GM23338 (cell line): ENCODE results near the gene MEGF11. TPM values are rescaled to one million over a fixed set of nuclear protein-coding genes. Genes with fewer than 3 reads are reported as not detected.

ENCODE experiments used
- ATAC-seq: fragments of 200-7000 bp; cut with Tn5 transposase; 3 replicates; pipeline ENCODE4 v1.9.1; 2020
- DNase-seq: peaks from one replicate; pipeline ENCODE4 v3.0.0-alpha.2; 2015; ENCODE audit warnings: low spot score
- H2AFZ ChIP-seq: fragments of 200-600 bp; sonication (generic); 2 replicates; pipeline ENCODE4 v1.8.0; 2016; ENCODE audit warnings: antibody characterized with exemption, mild to moderate bottlenecking, moderate library complexity
- H3F3A ChIP-seq: fragments of 200-600 bp; sonication (generic); replicated peaks from 2 replicates; pipeline ENCODE4 v1.8.0; 2017; ENCODE audit warnings: antibody characterized with exemption, mixed run types, low read depth
- H3K27ac ChIP-seq: fragments of 200-600 bp; sonication (generic); 2 replicates; pipeline ENCODE4 v1.6.1; 2016; ENCODE audit warnings: low read depth
- H3K27me3 ChIP-seq: fragments of 200-600 bp; sonication (generic); 2 replicates; pipeline ENCODE4 v1.8.0; 2016; ENCODE audit warnings: mild to moderate bottlenecking, mixed run types, moderate library complexity; ENCODE audit not compliant: insufficient read depth
- H3K36me3 ChIP-seq: fragments of 200-600 bp; sonication (generic); 2 replicates; pipeline ENCODE4 v1.8.0; 2016; ENCODE audit warnings: mild to moderate bottlenecking; ENCODE audit not compliant: insufficient read depth
- H3K4me1 ChIP-seq: fragments of 200-600 bp; sonication (generic); 2 replicates; pipeline ENCODE4 v1.8.0; 2016; ENCODE audit warnings: mild to moderate bottlenecking, moderate library complexity; ENCODE audit not compliant: insufficient read depth
- H3K4me2 ChIP-seq: fragments of 200-600 bp; sonication (generic); 2 replicates; pipeline ENCODE4 v1.7.1; 2017; ENCODE audit warnings: mixed run types
- H3K4me3 ChIP-seq: fragments of 200-600 bp; sonication (generic); 2 replicates; pipeline ENCODE4 v1.6.1; 2016; ENCODE audit warnings: mixed run types
- H3K79me2 ChIP-seq: fragments of 200-600 bp; sonication (generic); replicated peaks from 2 replicates; pipeline ENCODE4 v1.8.0; 2017; ENCODE audit warnings: mild to moderate bottlenecking; ENCODE audit not compliant: insufficient read depth
- H3K9me2 ChIP-seq: fragments of 200-600 bp; sonication (generic); 2 replicates; pipeline ENCODE4 v1.8.0; 2017; ENCODE audit not compliant: insufficient read depth
- H4K20me1 ChIP-seq: fragments of 200-600 bp; sonication (generic); replicated peaks from 2 replicates; pipeline ENCODE4 v1.8.0; 2017; ENCODE audit warnings: mild to moderate bottlenecking; ENCODE audit not compliant: insufficient read depth
- H3K27ac Mint-ChIP-seq: 2 replicates; pipeline ENCODE4 v1.8.0; 2020; ENCODE audit warnings: inconsistent platforms, mild to moderate bottlenecking, moderate library complexity, mixed read lengths
- H3K27me3 Mint-ChIP-seq: 3 replicates; pipeline ENCODE4 v1.8.0; 2022; ENCODE audit warnings: low read depth, mild to moderate bottlenecking, moderate library complexity, mixed read lengths, inconsistent platforms; ENCODE audit not compliant: insufficient read depth, poor library complexity
- H3K36me3 Mint-ChIP-seq: 3 replicates; pipeline ENCODE4 v1.8.0; 2021; ENCODE audit warnings: low read depth, mild to moderate bottlenecking, inconsistent platforms, moderate library complexity, mixed read lengths
- H3K4me1 Mint-ChIP-seq: 3 replicates; pipeline ENCODE4 v1.8.0; 2020; ENCODE audit warnings: mild to moderate bottlenecking, inconsistent platforms, mixed read lengths
- H3K4me3 Mint-ChIP-seq: 3 replicates; pipeline ENCODE4 v1.8.0; 2021; ENCODE audit warnings: moderate library complexity, mild to moderate bottlenecking, inconsistent platforms, mixed read lengths
- H3K9me3 Mint-ChIP-seq: 3 replicates; pipeline ENCODE4 v1.8.0; 2020; ENCODE audit warnings: moderate library complexity, mild to moderate bottlenecking, inconsistent platforms, mixed read lengths
- CTCF ChIP-seq, 2 experiments: fragments of 200-600 bp in 1 of 2; sonication (generic) in 1 of 2; conservative IDR thresholded peaks; 2 replicates each; pipeline versions ENCODE4 v1.5.1 to v1.6.1; 2016 to 2017; ENCODE audit warnings: antibody characterized with exemption in 2 of 2, low read depth in 2 of 2, mild to moderate bottlenecking in 2 of 2, moderate library complexity in 1 of 2
- ETS1 ChIP-seq: IDR thresholded peaks from 2 replicates; pipeline ENCODE4 v1.6.1; 2016; ENCODE audit warnings: antibody characterized with exemption
- EZH2phosphoT487 ChIP-seq: fragments of 200-600 bp; sonication (generic); IDR thresholded peaks from one replicate; pipeline ENCODE4 v1.8.1; 2018; ENCODE audit warnings: antibody characterized with exemption; ENCODE audit not compliant: unreplicated experiment
- JUNB ChIP-seq: IDR thresholded peaks from one replicate; pipeline ENCODE4 v1.6.1; 2016; ENCODE audit warnings: antibody characterized with exemption; ENCODE audit not compliant: unreplicated experiment
- ZNF331 ChIP-seq: fragments of 250-450 bp; sonication (Bioruptor Pico); IDR thresholded peaks from 2 replicates; pipeline ENCODE4 v1.5.0; 2020; ENCODE audit warnings: low read depth, mild to moderate bottlenecking, moderate library complexity
- ZNF462 ChIP-seq: fragments of 250-450 bp; sonication (Bioruptor Pico); IDR thresholded peaks from 2 replicates; pipeline ENCODE4 v1.5.0; 2020; ENCODE audit warnings: mild to moderate bottlenecking, moderate library complexity
- polyA plus RNA-seq: library from polyadenylated mRNA; unstranded; fragments of >200 nt; fragmentation: Nextera tagmentation; extraction: Ambion mirVana; gene quantifications from 2 replicates; pipeline ENCODE4 v1.2.1, GENCODE V29; 2016
- total RNA-seq: library from RNA; depleted of rRNA; stranded (reverse); fragments of >200 nt; shearing (Covaris generic); gene quantifications from 2 replicates; pipeline ENCODE4 v1.2.3, GENCODE V29; 2014

Gene MEGF11
- total and polyA plus RNA-seq, 2 experiments from 2014 or later, result 1.3 to 1.9 TPM

GRCh38 chr15:65885668-65886218 is 367.8 kb downstream of the MEGF11 start (continued):
- TF ChIP-seq ZNF462 (CRISPR knock-in tag) (no peak), JUNB (no peak)

GRCh38 chr15:65884511-65884910 is 369.0 kb downstream of the MEGF11 start:
- ATAC-seq (no peak), DNase-seq (no peak)
- peaks cover 35% of the 10 kb centered on the region for H3K79me2 ChIP-seq
- H3K27ac Mint-ChIP-seq, result no peak overlapping the region
- no peak overlapping the region for H3K4me3 Mint-ChIP-seq
- no peak overlapping the region for H2AFZ ChIP-seq
- H3K4me3 ChIP-seq, result no peak overlapping the region
- H3K4me1 Mint-ChIP-seq, result peaks cover 27% of the 10 kb centered on the region
- no peaks in the 10 kb centered on the region for H3K27me3 ChIP-seq
- H3K27me3 Mint-ChIP-seq, result peaks cover 1% of the 10 kb centered on the region
- no peak overlapping the region for H3K27ac ChIP-seq
- H3F3A ChIP-seq, result no peaks in the 10 kb centered on the region
- peaks cover 9% of the 10 kb centered on the region; the same call in 1 of the 2 replicates for H3K4me1 ChIP-seq
- no peaks in the 10 kb centered on the region for H3K9me3 Mint-ChIP-seq
- H3K4me2 ChIP-seq, result no peak overlapping the region
- H3K9me2 ChIP-seq, result no peaks in the 10 kb centered on the region
- H3K36me3 ChIP-seq, result peaks cover 29% of the 10 kb centered on the region
- H3K36me3 Mint-ChIP-seq, result peaks cover 60% of the 10 kb centered on the region
- H4K20me1 ChIP-seq, result peaks cover 44% of the 10 kb centered on the region
- TF ChIP-seq CTCF (conservative IDR thresholded peaks at IDR 0.05; ENCODE audit: low read depth in 2 of 2) (no peak), EZH2phosphoT487 (no peak), ZNF462 (CRISPR knock-in tag) (no peak), JUNB (no peak), ETS1 (no peak), ZNF331 (no peak)
